ENCODE measurements around the gene NR2F1-AS1. TPM values are rescaled to one million over a fixed set of nuclear protein-coding genes. Genes with fewer than 3 reads are reported as not detected.

Gene NR2F1-AS1
- total and polyA plus RNA-seq, 2 of the 4 experiments (the other 2 are of a cell fraction): 12.5 to 12.8 TPM

GRCh38 chr5:93532370-93532769 lies 48.6 kb downstream of the NR2F1-AS1 start:
- Histone ChIP-seq H4K8ac (ENCODE audit: low read depth in 2 of 2, low read length in 2 of 2) (peak overlapping the region in 1 of 2 experiments; percentile 8; a peak in 1 of 4 replicates), H3K9ac (ENCODE audit: low read depth, low read length) (no peak overlapping the region), H3K9me1 (ENCODE audit: insufficient read depth, low read length) (0 out of 2 replicates have a peak, but pooled peaks cover 3% of the 10 kb centered on the region), H3K79me1 (ENCODE audit: low read depth in 1 of 2, low read length in 2 of 2) (peaks cover 6 to 8% of the 10 kb centered on the region in 2 experiments; a peak in 3 of 4 replicates), H3K14ac (replicated peaks; ENCODE audit: low read depth, low read length) (no peak overlapping the region), H2BK15ac (ENCODE audit: low read depth, low read length) (no peak overlapping the region), H2AFZ (replicated peaks; ENCODE audit: low read length, poor library complexity) (no peak overlapping the region), H3K4ac (ENCODE audit: low read depth, low read length) (no peak overlapping the region; the same call in 1 of the 2 replicates), H2BK20ac (ENCODE audit: low read depth, low read length) (no peak overlapping the region), H3K4me3 (ENCODE audit: insufficient read depth, low read depth, low read length) (no peak overlapping the region), H3K4me2 (ENCODE audit: low read depth, low read length) (peak overlapping the region; percentile 3; the same call in 1 of the 2 replicates), H2BK5ac (ENCODE audit: low read depth, low read length, poor library complexity, severe bottlenecking) (peak overlapping the region; percentile 36), H4K5ac (ENCODE audit: low read depth, low read length) (no peak overlapping the region), H3K9me3 (ENCODE audit: control insufficient read depth, insufficient read depth, low read length) (peaks cover 4% of the 10 kb centered on the region), H3K36me3 (ENCODE audit: control insufficient read depth, insufficient read depth, low read length) (peaks cover 11% of the 10 kb centered on the region), H4K20me1 (ENCODE audit: insufficient read depth, low read length) (no peaks in the 10 kb centered on the region), H3K56ac (ENCODE audit: extremely low read depth, insufficient read depth, low read length) (0 out of 2 replicates have a peak overlapping the region, but pooled peaks have one; percentile 9), H3K23ac (ENCODE audit: low read depth, low read length) (no peak overlapping the region), H4K91ac (ENCODE audit: insufficient read depth, low read depth, low read length) (no peak overlapping the region), H3K18ac (ENCODE audit: low read depth, low read length) (no peak overlapping the region), H3K4me1 (ENCODE audit: control insufficient read depth, insufficient read depth, low read length) (0 out of 2 replicates have a peak, but pooled peaks cover 2% of the 10 kb centered on the region), H2BK120ac (ENCODE audit: low read depth, low read length) (0 out of 2 replicates have a peak overlapping the region, but pooled peaks have one; percentile 2), H2AK9ac (replicated peaks; ENCODE audit: low read depth, low read length, poor library complexity) (no peak overlapping the region), H3K27ac (ENCODE audit: insufficient read depth, low read length) (peak overlapping the region; percentile 32; the same call in 1 of the 2 replicates), H3K27me3 (ENCODE audit: control insufficient read depth, insufficient read depth, low read length) (no peaks in the 10 kb centered on the region), H2AK5ac (ENCODE audit: low read depth, low read length) (no peak overlapping the region)
- in situ Hi-C loops (cut with MboI; ENCODE audit: low sequenced_read_pairs) (no loop called here), intact Hi-C loops (cut with micrococcal nuclease) (no loop called here), dilution Hi-C loops (cut with HindIII; ENCODE audit: low sequenced_read_pairs, unreplicated experiment) (no loop called here)
- WGBS, 2 experiments (ENCODE audit: extremely low coverage in 2 of 2, insufficient read length in 1 of 2): no CpG with 5 or more reads among the region's 4 CpGs
- TF ChIP-seq BHLHE40 (IDR thresholded peaks at IDR 0.05; ENCODE audit: low read depth, low read length) (peak; percentile 42; the same call in 1 of the 2 replicates), RFX5 (IDR thresholded peaks at IDR 0.05; ENCODE audit: low read depth, low read length) (no peak), RCOR1 (IDR thresholded peaks at IDR 0.05; ENCODE audit: insufficient replicate concordance, low read length) (no peak), SMC3 (IDR thresholded peaks at IDR 0.05; ENCODE audit: low read depth, low read length) (no peak), NFE2L2 (IDR thresholded peaks at IDR 0.05; ENCODE audit: low read depth, low read length) (no peak), CEBPB (IDR thresholded peaks at IDR 0.05; ENCODE audit: low read depth, low read length) (peak; percentile 99), RAD21 (IDR thresholded peaks at IDR 0.05; ENCODE audit: low read length) (no peak; the same call in 1 of the 2 replicates), FOS (IDR thresholded peaks at IDR 0.05; ENCODE audit: low read depth, low read length) (0 out of 2 replicates have a peak, but pooled peaks have one; percentile 7), CHD1 (IDR thresholded peaks at IDR 0.05; ENCODE audit: low read depth, low read length) (no peak), MXI1 (IDR thresholded peaks at IDR 0.05; ENCODE audit: borderline replicate concordance, low read depth, low read length) (no peak), MAFK (IDR thresholded peaks at IDR 0.05; ENCODE audit: low read depth, low read length) (no peak), POLR2A (IDR thresholded peaks at IDR 0.05; ENCODE audit: low read depth, low read length) (no peak), MAZ (IDR thresholded peaks at IDR 0.05; ENCODE audit: borderline replicate concordance, low read depth, low read length) (no peak)
- TF ChIP-seq, protein P1, sequence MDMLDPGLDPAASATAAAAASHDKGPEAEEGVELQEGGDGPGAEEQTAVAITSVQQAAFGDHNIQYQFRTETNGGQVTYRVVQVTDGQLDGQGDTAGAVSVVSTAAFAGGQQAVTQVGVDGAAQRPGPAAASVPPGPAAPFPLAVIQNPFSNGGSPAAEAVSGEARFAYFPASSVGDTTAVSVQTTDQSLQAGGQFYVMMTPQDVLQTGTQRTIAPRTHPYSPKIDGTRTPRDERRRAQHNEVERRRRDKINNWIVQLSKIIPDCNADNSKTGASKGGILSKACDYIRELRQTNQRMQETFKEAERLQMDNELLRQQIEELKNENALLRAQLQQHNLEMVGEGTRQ (IDR thresholded peaks at IDR 0.05; ENCODE audit: low read depth, low read length): peak; percentile 73
- TF ChIP-seq, protein P2, sequence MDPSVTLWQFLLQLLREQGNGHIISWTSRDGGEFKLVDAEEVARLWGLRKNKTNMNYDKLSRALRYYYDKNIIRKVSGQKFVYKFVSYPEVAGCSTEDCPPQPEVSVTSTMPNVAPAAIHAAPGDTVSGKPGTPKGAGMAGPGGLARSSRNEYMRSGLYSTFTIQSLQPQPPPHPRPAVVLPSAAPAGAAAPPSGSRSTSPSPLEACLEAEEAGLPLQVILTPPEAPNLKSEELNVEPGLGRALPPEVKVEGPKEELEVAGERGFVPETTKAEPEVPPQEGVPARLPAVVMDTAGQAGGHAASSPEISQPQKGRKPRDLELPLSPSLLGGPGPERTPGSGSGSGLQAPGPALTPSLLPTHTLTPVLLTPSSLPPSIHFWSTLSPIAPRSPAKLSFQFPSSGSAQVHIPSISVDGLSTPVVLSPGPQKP (IDR thresholded peaks at IDR 0.05; ENCODE audit: borderline replicate concordance, low read depth, low read length): no peak
- TF ChIP-seq, protein P3, sequence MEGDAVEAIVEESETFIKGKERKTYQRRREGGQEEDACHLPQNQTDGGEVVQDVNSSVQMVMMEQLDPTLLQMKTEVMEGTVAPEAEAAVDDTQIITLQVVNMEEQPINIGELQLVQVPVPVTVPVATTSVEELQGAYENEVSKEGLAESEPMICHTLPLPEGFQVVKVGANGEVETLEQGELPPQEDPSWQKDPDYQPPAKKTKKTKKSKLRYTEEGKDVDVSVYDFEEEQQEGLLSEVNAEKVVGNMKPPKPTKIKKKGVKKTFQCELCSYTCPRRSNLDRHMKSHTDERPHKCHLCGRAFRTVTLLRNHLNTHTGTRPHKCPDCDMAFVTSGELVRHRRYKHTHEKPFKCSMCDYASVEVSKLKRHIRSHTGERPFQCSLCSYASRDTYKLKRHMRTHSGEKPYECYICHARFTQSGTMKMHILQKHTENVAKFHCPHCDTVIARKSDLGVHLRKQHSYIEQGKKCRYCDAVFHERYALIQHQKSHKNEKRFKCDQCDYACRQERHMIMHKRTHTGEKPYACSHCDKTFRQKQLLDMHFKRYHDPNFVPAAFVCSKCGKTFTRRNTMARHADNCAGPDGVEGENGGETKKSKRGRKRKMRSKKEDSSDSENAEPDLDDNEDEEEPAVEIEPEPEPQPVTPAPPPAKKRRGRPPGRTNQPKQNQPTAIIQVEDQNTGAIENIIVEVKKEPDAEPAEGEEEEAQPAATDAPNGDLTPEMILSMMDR (conservative IDR thresholded peaks at IDR 0.05; ENCODE audit: low read depth, low read length): no peak
- DNase-seq (peak; percentile 94), ATAC-seq (ENCODE audit: low read depth) (peak; percentile 78)
- POLR2A ChIA-PET (ENCODE audit: unreplicated experiment): no interaction called here
- CTCF ChIA-PET: no interaction called here
- BruUV-seq (replicated peaks): no TSS peak

All from IMR-90 (cell line).